Muscle of arm (tissue), 12 donors: ENCODE data around the gene MFSD12. TPM values are rescaled to one million over a fixed set of nuclear protein-coding genes. Genes with fewer than 3 reads are reported as not detected.

ENCODE experiments used
- DNase-seq: peaks from one replicate; pipeline ENCODE4 v3.0.0-alpha.2; 2013
- polyA plus RNA-seq, 12 donors: library from polyadenylated mRNA; unstranded; fragments of 120-200 nt; gene quantifications; one replicate each; pipeline ENCODE4 v1.2.1, GENCODE V29; 2013; ENCODE audit not compliant: insufficient read length in 12 of 12

Gene MFSD12
- polyA plus RNA-seq, 12 donors: 19.3 to 48.1 (median 24.1) TPM; not detected in 1

DNA sequence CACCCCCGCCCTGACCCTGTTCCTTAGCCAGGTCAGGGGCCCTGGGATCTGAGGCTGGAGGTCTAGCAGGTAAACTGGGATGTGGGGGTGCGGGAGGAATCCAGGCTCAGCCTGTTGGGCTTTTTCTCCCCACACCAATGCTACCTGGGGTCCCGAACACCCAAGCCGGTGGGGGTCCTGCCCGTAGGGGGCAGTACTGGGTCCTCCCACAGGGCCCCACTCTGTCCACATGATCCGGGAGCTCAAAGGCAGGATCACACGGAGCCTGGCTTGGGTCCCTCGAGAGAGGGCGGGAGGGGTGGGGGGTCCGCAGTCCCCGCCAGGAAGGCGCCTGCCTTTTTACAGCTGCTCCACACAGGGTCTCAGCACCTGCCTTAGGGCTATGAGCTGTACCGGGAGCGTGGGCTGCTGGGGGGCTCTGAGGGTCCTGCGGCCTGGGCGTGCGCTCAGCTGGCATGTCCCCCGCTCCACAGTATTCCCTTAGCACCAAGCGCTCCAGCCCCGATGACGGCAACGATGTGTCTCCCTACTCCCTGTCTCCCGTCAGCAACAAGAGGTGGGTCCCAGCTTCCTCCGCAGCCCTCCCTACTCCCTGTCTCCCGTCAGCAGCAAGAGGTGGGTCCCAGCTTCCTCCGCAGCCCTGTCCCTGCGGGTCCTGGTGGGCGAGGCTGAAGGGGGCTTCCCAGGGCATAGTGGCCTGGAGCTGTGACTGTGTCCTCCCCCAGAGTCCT is 30.7 kb downstream of the MFSD12 start:
- DNase-seq: no peak

DNA sequence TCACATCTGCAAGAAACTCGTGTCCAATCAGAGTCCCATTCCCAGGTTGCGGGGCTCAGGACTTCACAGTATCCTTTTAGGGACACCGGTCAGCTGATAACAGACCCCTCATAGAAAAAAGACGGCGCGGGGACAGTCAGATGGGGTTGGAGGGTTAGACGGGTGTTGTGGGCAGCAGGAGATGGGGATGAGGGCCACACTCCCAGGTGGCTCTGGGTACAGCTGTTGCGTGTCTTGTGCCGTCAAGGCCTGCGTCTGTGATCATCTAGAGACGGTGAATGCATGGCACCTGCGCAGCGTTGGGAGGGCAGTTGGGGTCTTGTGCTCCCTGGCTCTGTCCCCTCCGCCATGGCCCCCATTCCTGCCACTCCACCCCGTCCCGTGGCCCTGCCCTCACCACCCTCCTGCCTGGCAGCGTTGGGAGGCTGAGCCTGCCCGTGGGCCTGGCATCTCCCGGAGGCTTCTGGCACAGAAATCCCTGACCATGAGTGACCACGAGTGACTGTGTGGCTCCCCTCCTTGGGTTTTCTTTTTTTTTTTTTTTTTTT is 32.4 kb downstream of the MFSD12 start:
- DNase-seq: no peak

DNA sequence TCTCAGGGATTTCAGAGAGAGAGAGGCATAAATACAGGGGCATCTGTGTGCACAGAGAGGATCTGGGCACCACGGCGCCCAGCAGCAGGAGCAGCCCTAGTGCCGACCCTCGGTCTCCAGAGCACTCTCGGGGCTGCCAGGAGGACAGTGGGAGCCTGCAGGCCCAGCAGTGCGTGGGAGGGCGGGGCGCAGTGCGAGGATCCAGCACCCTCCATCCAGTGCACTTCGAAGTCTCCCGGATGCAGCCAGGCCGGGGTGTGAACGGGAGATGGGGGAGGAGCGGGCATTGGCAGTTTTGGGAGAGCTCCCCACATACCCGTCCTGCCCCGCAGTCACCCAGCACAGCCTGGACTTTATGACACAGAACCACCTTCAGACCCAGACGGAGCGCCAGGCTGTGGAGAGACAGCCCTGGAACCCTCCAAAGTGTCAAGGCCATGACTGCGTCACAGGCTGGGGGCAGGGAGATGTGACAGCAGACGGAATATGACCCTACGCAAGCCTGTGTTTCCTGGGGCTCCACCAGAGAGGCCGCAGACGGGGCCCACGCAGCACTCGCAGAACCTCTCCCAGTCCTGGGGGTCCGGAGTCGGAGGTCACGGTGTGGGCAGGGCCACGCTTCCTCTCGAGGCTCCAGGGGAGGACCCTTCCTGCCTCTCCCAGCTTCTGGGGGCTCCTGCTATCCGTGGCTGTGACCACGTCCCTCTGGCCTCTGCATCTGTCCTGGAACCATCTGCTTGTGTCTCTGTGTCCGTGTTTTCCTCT is 33.1 kb downstream of the MFSD12 start:
- no peak for DNase-seq

DNA sequence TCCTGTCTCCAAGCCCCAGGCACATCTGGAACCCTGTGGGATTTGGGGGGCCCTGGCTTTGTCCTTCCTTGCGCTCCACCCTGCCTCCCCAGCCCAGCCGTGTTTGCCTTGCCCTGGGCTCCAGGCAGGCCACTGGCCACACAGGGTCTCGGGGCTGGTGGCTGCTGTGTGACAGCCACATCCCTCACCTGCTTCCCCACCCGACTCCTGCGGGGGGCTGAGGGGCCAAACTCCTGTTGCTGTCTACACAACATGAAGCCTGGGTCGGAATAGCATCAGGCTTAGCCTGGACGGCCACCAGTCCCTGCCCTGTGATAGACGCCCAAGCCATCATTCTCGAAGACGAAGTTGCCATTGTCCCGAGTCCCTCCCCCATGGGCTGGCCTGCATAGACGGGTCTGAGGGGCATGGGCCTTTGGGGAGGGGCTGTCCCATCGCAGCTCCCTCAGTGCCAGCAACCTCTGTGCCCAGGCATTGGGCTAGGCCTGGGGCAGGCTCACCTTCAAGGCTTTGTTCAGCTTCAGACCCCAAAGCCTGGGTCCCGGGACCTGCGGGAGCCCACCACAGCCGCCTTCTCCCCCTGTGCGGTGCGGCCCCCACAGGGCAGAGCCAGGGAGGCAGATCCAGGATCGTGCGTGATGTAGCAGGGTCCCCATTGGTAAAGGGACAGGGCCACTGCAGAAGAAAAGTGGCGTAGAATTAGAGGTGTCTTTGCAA is 33.9 kb downstream of the MFSD12 start:
- no peak for DNase-seq

DNA sequence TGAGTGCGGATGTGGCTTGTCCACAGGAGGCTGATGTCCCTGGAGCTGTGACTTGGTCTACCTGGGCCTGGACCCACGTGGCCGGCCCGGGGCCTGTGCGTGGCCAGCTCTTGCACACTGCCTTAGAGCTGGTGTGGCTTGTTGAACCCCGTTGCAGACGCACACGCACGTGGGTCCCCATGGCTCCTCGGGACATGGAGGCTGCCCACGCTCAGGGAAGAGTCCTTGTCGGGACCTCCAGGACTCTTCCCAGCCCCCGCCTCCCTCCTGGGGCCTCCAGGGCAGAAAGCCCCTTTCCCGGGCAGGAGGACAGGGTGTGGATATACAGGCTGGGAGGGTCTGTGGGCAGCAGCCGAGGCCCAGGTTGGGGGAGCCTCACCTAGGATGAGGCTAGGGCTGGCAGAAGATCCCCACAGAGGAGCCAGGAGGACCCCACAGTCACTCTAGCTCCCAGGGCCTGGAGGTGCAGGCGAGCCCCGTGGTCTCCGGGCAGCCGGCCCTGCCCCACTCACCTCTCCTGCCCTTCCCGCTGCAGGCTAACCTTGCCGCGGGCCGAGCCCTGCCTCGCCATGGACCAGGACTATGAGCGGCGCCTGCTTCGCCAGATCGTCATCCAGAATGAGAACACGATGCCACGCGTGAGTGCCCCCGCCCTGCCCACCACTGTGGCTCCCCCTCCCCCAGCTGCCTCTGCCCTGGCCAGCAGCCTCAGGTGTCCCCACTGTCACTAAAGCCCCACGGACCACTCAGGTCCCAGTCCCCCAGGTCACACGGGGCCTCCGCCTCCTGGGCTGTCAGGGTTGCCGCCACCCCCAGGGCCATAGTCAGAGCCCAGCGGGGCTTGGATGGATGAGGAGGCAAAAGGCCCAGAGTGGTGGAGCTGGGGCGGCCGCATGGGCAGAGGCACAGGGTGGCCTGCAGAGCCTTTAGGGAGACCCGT is 34.7 kb downstream of the MFSD12 start:
- DNase-seq: no peak

DNA sequence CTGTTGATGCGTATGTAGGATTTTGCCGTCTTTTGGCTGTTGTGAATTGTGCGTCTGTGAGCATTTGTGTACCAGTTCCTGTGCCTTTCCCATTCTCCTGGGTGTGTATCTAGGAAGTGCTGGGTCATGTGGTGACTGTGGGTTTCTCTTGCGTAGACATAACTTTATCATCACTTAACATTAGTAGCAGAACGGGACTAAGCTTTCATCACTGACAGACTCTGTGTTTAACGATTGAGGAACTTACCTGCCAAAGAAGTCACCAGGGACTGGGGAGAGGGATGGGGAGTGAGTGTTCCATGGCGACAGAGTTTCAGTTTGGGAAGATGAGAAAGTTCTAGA is 36.3 kb downstream of the MFSD12 start:
- DNase-seq: no peak

DNA sequence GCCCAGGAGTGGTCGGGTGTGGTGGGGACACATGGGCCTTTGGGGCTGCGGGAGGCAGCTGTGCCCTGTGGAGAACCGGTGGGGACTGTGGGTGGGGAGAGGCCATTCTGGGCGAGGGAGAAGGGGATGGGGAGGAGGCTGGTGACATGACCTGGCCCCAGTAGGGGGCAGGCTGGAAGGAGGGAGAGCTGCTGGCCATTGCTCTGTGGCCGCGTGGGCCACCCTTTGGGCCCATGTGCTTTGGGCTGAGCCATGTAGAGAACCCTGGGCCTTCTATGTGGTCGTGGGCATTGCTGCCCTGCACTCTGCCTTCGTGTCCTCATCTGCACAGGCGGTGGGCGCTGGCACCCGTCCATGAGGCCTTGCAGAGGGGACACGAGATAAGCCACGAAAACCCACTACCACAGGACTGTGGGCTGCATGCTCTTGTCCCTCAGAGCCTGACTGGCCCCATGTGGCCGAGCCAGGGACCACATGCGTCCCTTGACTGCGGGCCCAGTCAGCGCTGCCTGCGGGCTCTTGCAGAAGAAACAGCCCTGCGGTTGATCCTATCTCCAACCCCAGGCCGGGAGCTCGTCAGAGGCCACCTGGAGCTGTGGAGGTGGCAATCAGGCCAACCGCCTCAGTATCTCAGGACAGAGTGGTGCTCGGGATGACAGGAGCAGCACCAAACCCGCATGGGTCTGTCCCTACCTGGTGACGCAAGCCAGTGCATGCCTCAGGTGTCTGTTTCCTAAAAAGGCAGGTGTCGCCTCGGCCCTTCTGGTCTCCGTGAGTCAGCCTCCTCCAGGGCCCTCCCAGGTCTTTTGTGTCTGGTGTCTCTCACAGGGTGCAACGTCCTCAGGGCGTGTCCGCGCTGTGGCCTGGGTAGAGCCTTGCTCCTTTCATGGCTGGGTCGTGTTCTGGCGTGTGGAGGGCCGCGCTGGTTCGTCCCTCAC is 37.0 kb downstream of the MFSD12 start:
- no peak for DNase-seq

DNA sequence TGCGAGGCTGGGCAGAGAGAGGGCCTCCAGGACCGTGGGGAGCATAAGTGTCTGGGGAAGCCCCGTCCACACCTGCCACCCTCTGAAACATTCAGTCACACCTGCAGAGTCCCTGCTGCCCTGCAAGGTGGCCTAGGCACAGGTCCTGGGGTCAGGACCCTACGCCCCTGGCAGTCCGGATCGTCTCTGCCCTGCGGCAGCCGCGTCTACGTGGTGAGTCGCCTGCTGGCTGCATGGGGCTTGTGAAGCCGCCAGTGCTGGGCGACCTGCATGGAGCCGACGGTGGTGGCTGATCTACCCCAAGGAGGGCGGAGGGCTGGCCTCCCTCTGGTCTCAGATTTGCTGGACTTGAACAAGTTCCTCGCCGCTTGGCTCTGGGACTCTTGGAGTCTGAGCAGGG is 38.3 kb downstream of the MFSD12 start:
- DNase-seq: no peak

DNA sequence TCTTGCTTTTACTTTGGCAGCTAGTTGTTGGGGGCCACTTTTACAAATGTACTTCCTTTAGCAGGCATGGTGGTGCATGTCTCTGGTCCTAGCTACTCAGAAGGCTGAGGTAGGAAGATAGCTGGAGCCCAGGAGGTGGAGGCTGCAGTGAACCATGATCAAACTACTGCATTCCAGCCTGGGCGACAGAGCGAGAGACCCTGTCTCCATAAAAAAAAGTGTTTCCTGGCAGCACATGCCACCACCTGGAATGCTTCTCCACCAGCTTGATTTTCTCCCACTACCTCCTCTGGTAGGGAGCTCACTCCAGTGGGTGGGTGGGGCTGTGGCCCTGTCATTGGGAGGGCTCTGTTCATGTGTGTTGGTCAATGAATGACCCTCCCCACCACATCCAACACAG is 38.7 kb downstream of the MFSD12 start:
- no peak for DNase-seq

DNA sequence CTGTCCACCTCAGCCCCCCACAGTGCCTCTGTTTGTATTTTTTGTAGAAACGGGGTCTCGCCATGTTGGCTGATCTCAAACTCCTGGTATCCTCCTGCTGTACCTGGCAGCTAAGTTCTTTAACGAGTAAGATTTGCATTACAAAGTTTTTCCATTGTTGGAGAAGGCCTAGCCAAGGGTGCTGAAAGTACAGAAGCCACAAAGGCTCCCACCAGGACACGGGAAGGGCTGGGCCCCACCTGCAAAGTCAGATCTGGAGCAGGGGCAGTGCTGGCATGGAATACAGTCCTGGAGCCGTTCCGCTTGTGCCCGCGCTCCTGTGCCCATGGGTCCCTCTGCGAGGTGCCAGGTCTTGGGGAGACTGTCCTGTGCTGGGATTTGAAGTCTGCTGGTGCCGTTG is 39.1 kb downstream of the MFSD12 start:
- DNase-seq: no peak

DNA sequence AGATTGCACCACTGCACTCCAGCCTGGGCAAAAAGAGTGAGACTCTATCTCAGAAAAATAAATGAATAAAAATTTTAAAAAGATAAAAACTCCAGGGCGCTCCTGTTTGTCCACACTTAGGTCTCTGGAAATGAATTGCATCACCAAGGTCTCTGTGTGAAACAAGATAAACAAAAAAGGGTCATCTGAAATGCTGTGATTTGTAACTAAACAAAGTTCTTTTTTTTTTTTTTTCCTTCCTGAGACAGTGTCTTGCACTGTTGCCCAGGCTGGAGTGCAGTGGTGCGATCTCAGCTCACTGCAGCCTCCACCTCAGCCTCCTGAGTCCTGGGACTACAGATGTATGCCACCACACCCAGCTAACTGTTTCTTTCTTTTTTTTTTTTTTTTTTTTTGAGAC is 39.7 kb downstream of the MFSD12 start:
- no peak for DNase-seq

DNA sequence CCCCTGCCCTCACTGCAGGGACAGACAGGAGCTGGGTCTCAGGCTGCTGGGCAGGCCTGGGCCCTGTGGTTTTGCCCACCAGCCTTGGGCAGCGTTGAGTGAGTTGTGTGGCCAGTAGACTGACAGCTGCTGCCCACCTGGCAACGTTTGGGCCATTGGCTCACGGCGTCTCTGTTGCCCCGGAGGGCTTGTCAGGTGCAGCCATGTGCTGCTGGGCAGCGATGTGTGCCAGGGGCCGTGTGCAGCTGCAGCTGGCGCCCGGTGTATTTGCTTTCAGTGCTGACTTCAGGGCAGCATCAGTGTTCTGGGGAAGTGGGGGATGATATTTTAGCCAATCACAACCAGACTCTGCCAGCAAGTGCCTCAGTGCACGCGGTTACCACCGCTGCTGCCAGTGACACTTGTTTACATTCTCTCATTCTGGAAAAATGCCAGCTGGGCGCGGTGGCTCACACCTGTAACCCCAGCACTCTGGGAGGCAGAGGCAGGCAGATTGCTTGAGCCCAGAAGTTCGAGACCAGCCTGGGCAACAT is 40.6 kb downstream of the MFSD12 start:
- DNase-seq: no peak

DNA sequence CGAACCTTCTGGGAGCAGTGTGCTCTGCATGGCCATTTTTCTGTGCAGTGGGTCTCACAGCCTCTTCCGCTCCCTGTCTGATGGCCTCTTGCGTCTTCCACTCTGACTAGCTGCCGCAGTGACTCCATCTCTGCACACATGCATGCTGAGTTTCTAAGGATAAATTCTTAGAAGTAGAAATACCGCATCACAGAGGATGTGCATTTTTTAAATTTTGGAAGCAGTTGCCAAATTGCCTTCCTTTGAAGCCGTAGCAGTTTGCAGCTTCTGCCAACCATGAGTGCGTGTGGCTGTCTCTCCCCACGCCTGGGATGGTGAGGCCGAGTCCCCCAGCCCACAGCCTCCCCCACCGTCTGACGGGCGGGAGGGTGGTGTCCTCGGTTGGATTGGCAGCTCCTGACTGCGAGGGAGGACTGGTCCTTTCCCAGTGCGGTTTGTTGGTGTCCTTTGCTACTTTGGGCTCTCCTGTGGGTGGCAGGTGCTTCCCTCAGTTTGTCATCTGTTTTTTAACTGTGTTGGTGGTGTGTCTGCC is 41.4 kb downstream of the MFSD12 start:
- DNase-seq: no peak

DNA sequence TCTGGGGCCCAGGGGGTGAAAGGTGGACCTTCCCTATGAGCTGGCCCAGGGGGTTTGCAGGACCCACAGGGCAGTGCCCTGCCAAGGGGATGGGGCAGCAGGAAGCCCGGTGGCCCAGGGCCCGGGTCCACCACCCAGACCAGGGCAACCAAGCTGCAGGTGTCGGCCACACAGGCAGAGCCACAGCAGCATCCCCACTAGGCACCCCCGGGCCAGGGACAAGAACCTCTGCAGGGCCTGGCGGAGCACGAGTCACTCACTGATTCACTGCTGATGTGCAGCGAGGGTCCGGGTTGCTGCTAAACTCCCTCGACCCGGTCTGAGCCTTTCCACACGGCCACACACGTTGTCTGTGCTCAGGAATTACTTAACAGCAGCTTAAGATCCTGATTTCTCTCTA is 42.5 kb downstream of the MFSD12 start:
- DNase-seq: no peak

DNA sequence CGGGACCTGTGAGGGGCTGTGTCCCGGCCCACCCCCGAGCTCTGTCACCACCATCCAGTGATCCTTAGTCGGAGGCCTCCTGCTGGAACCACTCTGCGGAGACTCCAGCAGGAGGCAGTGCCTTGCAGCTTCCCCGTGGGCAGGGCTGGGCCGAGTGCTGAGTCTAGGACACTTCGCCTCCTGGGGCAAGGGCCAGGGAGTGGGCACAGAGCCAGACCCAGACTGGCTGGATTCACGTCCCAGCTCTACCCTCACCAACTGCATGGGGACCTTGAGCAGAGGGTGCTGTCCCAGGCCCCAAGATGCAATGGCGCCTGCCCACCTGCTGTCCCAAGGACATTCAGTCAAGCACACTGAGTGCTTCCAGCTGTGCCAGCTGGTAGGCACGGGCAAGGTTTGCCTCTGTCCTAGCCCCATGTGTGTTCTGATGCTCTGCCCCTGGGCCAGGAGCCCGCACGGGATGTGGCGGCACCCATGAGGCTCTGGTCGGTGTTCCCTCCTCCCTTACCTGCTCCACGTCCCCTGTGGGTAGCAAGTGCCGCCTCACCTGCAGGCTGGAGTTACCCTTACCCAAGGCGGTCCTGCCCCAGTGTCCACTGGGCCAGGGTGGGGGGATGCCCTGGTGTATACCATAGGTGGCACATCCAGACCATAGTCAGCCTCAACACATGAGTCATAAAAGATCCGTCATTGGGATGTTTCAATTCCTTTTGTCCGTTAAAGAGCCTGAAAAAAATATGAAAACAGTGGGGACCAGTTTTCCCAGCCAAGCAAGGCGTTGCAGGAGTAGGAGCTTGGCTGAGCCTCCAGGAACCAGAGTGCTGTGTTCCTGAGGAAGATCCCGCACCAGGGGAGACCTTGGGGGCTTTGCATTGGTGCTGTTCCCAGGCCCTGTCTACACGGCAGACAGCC is 43.9 kb downstream of the MFSD12 start:
- no peak for DNase-seq

DNA sequence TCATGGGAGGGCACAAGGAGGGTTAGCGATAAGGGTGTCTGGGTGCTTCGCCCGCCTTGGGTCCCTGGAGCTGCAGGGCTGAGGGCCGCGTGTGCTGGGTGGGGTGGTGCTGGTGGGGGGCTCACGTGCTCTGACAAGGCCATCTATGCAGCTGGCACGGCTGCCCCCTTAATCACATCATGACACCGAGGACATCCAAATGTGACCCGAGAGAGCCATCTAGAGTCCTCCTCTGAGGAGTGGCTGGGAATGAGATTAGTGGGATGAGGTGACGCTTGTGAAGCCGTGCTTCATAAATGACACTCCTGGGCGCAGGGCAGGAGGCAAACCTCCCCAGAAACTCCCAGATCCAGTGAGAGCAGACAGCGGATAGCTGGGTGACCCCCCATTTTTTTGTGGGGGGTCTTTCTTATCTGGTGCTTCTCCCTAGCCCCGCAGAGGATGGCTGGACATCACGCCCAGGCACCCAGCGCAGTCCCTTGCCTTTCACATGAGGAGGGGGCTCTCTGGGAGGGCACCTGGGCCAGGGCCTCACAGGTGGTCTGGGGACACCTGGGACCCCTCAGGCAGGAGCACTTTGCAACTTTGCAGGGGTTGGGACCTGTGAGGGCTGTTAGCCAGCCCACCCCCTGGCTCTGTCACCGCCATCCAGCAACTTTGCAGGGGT is 44.7 kb downstream of the MFSD12 start:
- DNase-seq: no peak

DNA sequence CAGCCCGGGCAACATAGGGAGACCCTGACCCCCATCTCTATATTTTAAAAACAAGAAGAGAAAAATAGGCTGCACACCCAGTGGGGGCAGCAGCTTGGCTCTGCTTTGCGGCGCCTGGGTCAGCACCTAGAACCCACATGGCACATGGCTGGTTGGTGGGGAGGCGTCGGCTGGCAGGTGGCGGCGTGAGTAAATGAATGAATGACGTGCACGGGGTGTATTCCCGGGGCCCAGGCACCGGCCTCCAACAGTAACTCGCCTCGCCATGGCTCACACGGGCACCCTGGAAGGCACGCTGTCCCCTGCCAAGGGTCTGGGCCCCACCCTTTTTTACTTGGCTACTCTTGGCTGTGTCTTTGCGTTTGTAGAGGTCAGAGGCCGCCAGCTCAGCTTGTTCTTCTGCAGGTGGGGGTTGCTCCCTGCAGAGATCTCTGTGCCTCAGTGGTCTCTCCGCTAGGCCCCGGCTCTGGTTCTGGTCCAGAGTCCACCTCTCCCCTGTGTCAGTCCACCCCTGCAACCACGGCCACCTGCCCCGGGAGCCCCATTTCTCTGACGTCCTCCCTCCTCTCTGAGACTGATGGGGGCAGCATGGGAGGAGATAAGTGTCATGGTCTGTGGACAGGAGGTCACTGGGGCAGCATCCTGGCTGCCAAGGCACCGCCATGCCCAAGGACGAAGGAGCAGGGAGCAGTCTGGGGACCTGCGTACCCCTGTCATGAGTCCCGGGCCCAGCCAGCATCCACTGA is 45.7 kb downstream of the MFSD12 start:
- DNase-seq: no peak
